Measurements from ENCODE around the gene CIAO2B.
"Not testable (repeated sequence)": the region's sequence is repeated elsewhere in the genome, so short reads cannot be mapped to it uniquely, and the experiment has no call there.

The CIAO2B gene

DNA sequence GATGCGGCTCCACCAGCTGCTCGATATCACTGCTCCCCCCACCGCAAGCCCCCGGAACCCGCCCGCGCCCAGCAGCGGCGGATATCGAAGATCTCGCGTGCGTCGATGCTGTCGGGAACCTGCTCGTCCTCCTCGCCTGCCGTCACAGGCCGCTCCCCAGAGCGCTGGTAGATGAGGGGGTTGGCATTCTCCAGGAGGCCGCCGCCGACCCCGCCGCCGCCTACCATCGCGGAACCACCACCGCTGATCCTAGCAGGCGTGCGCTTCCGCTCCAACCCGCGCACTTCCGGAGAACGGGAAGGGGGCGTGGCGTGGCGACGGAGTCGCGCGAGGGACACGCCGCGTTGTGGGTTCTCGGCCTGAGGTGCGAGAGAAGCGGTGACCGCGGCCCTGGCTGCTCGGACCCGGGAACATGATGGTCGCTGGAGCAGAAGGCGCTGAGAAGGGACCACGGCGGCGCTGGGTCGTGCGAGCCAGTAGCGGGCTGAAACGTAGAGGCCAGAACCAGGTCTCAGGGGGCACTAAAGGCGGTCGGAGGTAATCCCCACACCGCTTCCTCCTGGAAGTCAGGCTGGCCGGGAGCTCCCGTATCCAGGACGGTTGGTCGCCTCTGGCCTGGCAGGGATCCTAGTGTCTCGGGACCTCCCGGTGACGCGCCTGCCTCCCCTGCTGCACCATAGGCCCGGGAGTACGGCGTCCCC lies at the start of gene CIAO2B:
Gene CIAO2B, minus strand, starts transcription at position 265 of the 701 bp plus-strand sequence. Its CDS starts 38 bp downstream, at position 227.
- peak; percentile 81 for DNase-seq (ENCODE audit: low read depth)

DNA sequence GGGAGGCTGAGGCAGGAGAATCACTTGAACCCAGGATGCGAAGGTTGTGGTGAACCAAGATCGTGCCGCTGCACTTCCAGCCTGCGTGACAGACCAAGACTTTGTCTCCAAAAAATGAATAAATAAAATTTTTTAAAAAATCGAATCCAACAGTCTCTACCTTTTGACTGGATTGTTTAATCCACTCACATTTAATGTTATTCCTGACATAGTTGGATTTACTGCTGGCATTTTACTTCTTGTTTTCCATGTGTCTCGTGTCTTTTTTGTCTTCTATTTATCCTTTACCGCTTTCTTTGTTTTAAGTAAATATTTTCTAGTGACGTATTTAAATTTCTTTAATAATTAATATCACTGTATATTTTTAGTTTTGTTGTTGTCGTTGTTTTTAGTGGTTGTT lies 48.8 kb upstream of the CIAO2B start:
- no peak for DNase-seq (ENCODE audit: low read depth)

DNA sequence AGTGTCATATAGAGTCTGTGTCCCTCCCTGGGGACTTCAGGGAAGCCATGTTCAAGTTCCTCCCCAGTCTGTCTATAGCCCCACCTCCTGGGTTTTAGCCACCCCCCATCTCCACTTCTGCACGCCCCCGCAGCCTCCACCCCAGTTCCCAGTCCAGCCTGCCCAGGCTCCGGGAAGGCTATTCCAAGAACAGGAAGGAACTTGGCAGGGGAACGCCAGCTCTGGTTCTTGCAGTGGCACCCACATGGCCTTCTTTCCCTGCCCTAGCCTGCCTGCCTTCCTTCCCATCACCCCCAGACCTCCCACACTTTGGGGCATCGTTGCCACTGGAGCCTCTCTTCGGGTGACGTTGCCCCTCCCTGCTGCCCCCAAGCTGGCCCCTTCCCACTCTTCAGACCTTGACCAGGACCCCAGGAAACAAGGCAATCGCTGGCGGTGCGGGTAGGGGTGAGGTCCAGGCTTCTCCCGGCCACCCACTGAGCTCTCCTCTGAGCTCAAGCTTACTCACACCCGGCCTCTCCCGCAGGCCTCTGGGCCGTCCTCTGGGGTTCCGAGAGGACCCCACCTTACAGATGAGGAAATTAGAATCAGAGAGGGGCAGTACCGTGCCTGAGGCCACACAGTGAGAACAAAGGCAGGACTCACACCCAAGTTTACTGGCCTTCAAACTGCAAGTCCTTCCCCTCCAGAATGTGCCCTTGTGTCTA lies 45.0 kb upstream of the CIAO2B start:
- no peak for DNase-seq (ENCODE audit: low read depth)

DNA sequence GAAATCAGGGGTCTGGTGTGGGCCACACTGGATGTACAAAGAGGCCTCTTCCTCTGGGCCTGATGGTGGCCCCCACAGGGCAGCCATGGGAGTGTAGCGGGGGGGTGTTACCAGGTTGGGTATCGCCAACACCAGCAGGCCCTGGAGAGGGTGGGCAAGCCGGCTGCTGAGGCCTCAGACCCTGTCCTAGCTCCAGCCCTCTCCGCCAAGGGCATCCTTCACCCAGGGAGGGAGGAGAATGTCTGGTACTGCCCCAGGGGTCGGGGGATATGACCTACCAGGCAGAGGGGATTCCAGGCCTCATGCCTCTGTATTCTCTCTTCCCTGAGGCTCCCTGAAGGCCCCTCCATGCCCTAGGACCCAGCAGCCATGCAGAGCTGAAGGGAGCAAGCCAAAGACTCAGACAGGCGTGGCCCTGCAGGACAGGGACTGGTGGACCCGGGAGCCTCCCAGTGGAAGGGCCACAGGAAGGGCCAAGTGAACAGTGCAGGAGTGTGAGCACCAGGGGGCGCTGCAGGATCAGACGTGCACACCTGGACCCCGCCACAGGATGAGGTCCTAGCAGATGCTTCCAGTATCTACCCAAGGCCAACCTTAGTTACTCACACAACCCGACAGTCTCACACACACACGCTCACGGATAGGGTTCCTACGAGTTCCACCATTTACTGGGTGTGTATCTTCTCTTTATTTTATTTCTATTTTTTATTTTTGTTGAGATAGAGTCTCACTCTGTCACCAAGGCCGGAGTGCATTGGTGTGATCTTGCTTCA lies 43.3 kb upstream of the CIAO2B start:
- DNase-seq (ENCODE audit: low read depth): peak; percentile 88

DNA sequence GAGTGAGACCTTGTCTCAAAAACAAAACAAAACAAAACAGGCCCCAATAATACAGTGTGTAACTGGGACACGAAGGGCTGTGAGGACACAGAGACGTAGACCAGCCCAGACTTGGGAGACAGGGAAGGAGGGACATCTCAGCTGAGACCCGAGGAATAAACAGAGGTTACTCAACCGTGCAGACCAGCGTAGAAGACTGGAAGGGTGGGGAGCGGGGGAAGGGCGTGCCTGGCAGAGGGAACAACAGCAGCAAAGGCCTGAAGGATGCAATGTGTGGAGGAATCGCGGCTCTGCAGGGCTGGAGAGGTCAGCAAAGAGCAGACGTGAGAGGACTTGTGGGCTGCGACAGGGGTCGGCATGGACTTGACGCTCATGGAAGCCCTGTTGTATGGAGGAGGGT lies 42.5 kb upstream of the CIAO2B start:
- DNase-seq (ENCODE audit: low read depth): no peak

DNA sequence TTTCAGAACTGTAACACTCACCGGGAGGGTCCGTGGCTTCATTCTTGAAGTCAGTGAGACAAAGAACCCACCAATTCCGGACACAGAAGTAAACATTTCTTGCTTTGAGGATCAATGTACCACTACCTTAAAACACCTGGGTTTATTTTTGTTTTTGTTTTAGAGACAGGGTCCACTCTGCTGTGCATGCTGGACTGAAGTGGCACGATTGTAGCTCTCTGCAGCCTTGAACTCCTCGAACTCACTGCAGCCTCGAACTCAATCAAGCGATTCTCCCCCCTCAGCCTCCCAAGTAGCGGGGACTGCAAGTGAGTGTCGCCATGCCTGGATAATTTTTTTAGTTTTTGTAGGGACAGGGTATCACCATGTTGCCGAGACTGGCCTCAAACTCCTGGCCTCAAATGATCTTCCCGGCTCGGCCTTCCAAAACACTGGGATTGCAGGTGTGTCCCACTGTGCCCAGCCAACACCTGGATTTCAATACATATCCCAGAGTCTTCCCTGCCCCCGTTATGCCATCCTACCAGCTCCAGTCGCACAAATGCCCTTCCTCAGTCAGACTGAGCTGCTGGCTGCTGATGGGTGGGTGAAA lies 41.2 kb upstream of the CIAO2B start:
- no peak for DNase-seq (ENCODE audit: low read depth)

DNA sequence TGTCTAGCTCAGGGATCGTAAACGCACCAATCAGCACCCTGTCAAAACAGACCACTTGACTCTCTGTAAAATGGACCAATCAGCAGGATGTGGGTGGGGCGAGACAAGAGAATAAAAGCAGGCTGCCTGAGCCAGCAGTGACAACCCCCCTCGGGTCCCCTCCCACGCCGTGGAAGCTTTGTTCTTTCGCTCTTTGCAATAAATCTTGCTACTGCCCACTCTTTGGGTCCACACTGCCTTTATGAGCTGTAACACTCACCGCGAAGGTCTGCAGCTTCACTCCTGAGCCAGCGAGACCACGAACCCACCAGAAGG lies 40.7 kb upstream of the CIAO2B start:
- peak; percentile 12 for DNase-seq (ENCODE audit: low read depth)

DNA sequence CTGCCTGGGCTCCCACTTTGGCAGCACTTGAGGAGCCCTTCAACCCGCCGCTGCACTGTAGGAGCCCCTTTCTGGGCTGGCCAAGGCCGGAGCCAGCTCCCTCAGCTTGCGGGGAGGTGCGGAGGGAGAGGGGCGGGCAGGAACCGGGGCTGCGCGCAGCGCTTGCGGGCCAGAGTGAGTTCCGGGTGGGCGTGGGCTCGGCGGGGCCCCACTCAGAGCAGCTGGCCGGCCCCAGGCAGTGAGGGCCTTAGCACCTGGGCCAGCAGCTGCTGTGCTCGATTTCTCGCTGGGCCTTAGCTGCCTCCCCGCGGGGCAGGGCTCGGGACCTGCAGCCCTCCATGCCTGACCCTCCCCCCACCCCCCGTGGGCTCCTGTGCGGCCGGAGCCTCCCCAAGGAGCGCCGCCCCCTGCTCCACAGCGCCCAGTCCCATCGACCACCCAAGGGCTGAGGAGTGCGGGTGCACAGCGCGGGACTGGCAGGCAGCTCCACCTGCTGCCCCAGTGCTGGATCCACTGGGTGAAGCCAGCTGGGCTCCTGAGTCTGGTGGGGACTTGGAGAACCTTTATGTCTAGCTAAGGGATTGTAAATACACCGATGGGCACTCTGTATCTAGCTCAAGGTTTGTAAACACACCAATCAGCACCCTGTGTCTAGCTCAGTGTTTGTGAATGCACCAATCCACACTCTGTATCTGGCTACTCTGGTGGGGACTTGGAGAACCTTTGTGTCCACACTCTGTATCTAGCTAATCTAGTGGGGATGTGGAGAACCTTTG lies 40.1 kb upstream of the CIAO2B start:
- DNase-seq (ENCODE audit: low read depth): not testable (repeated sequence)

DNA sequence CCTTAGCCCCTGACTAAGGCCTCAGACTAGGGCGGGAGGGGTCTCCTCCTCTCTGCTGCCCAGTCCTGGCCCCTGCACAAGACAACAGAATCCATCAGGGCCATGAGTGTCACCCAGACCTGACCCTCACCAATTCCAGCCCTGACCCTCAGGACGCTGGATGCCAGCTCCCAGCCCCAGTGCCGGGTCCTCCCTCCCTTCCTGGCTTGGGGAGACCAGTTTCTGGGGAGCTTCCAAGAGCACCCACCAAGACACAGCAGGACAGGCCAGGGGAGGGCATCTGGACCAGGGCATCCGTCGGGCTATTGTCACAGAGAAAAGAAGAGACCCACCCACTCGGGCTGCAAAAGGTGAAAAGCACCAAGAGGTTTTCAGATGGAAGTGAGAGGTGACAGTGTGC lies 39.5 kb upstream of the CIAO2B start:
- no peak for DNase-seq (ENCODE audit: low read depth)

DNA sequence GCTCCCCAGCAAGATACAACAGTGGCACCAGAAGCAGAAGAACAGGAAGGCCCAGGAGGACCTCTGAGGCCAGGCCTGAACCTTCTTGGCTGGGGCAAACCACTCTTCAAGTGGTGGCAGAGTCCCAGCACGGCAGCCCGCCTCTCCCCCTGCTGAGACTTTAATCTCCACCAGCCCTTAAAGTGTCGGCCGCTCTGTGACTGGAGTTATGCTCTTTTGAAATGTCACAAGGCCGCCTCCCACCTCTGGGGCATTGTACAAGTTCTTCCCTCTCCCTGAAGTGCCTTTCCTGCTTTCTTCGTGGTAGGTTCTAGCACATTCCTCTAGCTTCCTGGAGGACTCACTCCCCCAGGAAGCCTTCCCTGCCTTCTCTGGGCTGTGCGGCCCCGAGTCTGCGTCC lies 38.8 kb upstream of the CIAO2B start:
- no peak for DNase-seq (ENCODE audit: low read depth)

DNA sequence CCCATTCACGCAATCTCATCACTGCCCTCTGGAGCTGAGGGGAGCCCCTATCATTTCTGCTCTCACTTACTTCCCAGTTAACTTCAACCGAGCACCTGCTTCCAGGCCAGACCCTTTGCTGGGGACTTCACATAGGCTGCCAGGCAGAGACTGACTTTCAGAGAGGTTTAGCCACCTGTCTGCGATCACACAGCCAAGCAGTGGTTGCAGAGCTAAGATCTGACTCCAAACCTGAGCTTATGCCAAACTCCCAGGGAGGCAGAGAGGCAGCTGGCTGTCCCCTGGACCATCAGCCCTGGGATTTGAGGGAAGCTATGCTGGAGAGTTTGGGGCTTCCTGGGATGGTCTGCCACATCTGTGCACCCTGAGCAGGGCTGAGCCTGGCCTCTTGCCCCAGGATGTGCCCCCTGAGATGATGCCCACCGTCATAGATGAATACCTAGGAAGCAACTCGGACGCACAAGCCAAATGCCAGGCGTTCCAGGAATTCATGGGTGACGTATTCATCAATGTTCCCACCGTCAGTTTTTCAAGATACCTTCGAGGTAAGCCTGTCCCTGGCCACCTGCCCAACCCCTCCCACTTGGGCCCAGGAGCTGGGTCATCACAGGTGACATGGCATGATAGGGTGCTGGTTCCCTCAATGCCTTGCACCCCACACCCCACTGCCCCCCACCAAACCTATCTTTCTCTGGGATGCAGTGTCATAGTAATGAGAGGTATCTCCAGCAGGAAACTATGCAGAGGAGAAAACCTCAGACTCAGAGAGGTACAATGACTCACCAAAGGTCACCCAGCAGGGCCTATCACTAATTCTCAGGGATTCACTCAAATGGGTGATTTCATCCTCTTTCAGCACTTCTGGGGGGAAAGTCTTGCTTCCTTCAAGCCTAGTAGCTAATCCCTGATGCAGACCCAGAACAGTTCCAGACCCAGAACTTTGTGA lies 36.8 kb upstream of the CIAO2B start:
- DNase-seq (ENCODE audit: low read depth): no peak

DNA sequence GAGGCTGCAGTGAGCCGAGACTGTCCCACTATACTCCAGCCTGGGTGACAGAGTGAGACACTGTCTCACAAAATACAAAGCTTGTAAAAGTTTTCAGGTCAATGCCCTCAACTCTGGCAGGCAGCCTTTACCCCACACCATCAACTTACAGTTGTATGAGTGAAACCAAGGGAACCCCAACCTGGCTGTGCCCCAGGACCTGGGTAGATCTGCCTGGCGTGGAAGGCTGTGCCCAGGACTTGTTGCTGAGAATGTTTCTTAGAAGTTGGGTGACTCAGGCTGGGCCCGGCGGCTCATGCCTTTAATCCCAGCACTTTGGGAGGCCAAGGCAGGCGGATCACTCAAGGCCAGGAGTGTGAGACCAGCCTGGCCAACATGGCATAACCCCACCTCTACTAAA lies 34.6 kb upstream of the CIAO2B start:
- DNase-seq (ENCODE audit: low read depth): no peak

DNA sequence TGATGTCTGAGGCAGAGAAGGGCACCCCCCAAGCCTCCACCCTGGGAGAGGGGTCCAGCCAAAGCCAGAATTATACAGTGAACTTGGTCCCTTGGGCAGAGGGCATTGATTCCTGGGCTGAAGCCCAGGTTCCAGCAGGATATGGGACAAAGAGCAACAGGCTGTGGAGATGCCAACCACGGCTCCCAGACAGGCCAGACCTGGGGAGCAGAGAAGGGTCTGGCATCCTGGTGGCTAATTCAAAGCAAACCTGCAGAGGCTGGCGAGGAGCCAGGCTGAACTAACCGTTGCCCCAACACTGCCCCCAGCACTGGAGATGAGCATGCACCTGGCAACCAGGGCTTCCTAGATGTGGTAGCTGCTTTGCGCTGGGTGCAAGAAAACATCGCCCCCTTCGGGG lies 29.8 kb upstream of the CIAO2B start:
- DNase-seq (ENCODE audit: low read depth): no peak

DNA sequence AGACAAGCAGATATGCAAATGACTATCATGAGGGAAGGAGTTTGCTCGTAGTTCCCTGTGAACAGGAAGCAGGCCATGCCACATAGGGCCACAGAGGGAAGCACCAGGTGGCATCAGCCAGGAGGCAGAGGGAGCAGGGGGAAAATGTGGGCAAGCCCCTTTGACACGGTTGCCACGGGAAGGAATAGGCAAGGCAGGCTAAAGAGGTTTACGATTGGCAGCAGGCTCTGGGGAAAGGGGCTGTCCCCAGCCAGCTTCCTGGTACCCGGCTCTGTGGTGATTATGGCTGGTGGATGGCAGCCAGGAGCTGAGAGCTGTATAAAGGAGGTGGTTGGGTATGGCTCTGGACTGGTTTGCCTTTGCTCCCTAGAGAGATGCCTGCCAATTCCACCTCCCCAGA lies 27.7 kb upstream of the CIAO2B start:
- DNase-seq (ENCODE audit: low read depth): no peak

DNA sequence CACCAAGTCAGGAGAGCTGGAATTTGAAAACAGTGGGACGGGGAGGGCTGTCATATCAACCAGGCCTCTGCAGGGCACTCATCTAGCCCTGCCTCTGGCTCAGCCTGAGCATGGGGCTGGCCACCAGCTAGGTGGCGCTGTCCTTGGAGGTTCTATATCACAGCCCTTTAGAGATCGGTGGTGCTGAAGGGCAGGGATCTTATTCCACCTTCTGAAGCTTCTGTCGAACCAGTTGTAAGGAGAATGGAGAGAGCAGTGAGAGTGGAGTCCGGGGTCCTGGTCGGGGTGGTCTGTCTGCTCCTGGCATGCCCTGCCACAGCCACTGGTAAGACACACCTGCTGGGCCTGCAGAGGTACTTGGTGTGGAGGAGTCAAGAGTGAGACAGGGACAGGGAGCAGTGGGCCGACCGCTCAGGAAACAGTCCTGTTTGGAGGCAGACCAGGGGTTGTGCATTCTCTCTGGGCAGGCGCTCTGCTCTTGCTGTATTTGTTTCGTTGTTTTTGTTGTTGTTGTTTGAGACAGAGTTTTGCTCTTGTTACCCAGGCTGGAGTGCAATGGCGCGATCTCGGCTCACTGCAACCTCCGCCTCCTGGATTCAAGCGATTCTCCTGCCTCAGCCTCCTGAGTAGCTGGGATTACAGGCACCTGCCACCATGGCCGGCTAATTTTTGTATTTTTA lies 27.0 kb upstream of the CIAO2B start, which contains the start of gene CES3:
Gene CES3, plus strand, starts transcription at position 202 of the 680 bp plus-strand sequence. Its CDS starts 42 bp downstream, at position 244.
- peak; percentile 22 for DNase-seq (ENCODE audit: low read depth)

DNA sequence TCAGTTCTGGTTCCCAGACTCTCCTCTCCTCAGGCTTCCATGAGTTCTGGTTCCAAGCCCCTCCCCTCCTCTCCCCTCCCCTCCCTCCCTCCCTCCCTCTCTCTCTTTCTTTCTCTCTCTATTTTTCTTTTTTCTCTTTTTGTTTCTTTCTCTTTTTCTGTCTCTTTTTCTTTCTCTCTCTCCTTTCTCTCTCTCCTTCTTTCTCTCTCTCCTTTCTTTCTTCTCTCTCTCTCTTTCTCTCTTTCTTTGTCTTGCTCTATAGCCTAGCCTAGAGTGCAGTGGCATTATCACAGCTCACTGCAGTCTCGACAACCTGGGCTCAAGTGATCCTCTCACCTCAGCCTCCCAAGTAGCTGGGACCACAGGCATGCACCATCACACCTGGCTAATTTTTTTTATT lies 26.1 kb upstream of the CIAO2B start:
- no peak for DNase-seq (ENCODE audit: low read depth)

DNA sequence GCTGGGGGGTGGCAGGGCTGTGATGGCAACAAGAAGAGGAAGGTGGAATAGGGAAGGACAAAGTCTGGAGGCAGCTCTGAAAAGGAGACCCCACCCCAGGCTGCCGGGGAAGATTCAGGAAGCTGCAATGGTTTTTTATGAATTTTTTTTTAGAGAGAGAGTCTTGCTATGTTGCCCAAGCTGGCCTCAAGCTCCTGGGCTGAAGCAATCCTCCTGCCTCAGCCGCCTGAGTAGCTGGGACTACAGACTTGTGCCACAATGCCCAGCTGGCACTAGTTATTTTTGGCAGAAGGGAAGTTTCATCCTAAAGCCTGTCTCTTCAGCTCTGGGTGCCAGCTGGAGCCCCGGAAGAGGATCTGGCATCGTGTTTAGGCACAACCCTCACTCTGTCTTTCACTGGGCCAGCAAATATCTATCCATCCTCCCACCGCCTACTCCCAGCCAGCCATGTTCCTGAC lies 25.5 kb upstream of the CIAO2B start:
- DNase-seq (ENCODE audit: low read depth): no peak

DNA sequence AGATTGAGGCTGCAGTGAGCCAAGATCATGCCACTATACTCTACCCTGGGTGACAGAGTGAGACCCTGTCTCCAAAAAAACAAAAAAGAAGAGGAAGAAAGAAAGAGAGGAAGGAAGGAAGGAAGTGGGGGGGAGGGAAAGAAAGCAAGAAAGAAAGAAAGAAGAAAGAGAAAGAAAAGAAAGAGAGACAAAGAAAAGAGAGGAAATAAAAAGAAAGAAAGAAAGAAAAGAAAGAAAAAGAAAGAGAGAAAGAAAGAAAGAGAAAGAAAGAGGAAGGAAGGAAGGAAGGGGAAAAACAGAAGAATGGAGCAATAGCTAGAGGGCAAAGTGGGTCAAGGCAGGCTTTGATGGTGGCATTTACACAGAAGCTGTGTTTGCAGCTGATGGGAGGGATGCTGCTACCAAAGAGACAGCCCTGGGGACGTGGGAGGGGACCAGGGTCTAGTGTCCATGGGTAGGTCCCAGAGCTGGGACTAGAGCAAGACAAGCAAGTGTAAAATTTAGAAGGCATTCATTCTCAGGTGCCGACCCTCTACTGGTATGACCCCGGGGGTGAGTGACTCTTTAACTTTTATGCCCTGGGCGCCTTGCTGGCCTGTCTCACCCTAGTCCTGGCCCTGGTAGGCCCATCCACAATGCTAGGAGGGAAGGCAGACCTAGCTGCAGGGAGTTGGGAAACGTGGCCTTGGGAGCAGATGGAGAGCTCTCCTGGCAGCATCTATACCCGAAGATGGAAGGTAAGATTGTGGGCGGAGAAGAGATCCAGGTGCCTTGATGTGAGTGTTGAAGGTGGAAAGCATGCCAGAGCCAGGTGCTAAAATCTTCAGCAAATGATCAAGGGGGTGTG lies 24.9 kb upstream of the CIAO2B start:
- no peak for DNase-seq (ENCODE audit: low read depth)

DNA sequence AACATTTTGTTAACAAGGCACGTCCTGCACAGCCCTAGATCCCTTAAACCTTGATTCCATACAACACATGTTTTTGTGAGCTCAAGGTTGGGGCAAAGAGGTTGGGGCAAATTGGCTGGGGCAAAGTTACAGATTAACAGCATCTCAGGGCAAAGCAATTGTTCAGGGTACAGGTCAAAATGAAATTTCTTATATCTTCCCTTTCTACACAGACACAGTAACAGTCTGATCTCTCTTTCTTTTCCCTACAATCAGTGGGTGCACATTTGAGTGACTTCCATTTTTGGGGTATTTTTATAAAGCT lies 21.9 kb upstream of the CIAO2B start:
- not testable (repeated sequence) for DNase-seq (ENCODE audit: low read depth)

All from stimulated activated CD8-positive, alpha-beta memory T cell treated with anti-CD3 and anti-CD28 coated beads, Interleukin-12 subunit alpha, Interleukin-12 subunit beta, amount 100 ng/mL, for 1 hour (primary cell).